Fibroblast of skin of left biceps (primary cell): ENCODE measurements around the gene DNAAF9.

Experiments used
- DNase-seq, 2 experiments: peaks; one replicate each; pipeline ENCODE4 v3.0.0-alpha.2; 2013; ENCODE audit warnings: low read depth in 2 of 2

DNAAF9 gene

GRCh38 chr20:3371754-3372153, 35.7 kb downstream of the DNAAF9 start:
- no peak for DNase-seq

GRCh38 chr20:3367089-3367488, 40.4 kb downstream of the DNAAF9 start:
- DNase-seq, result no peak

GRCh38 chr20:3364323-3365013, 43.0 kb downstream of the DNAAF9 start:
- no peak for DNase-seq

- no peak for DNase-seq
Observed at GRCh38 chr20:3360752-3361151, 46.7 kb downstream of the DNAAF9 start.

DNA sequence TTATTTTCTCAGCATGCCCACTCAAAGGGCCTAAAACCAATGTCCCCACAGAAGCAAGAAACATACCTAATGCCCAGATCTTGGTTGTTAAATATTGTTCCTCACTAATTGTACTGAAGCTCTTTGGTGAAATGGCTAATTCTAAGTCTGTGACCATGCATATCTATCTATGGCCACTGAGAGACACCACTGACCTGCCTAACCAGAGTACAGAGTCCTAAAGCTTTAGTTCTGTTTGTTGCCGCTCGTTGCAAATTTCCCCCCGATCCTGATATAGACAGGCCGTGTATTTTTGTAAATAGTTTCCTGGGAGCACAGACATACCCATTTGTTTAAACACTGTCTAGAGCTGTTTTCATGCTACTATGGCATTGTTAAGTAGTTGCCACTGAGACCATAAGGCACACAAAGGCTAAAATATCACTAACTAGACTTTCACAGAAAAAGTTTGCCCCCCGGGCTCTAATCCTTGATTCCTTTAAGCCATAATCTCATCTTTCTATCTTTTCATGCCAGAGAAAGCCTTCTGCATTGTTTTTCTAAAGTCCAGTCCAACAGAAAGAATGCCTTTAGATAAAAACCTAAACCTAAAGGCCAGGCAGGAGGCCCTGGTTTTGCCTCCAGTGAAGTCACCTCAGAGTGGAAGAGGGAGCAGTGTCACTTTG, 48.7 kb downstream of the DNAAF9 start:
- no peak for DNase-seq
